Breast epithelium (tissue), 4 donors: ENCODE measurements around the gene SENP6. TPM values are rescaled to one million over a fixed set of nuclear protein-coding genes. Genes with fewer than 3 reads are reported as not detected.
A peak's percentile ranks its signal among the peaks of the same experiment; 100 is the strongest.

Source experiments
- DNase-seq, 2 donors: peaks; one replicate each; pipeline ENCODE4 v3.0.0-alpha.2; 2019; ENCODE audit warnings: low spot score in 2 of 2
- H3K27ac ChIP-seq, 2 donors: fragments of 200-600 bp; sonication (generic) in 1 of 2; one replicate each; pipeline ENCODE4 v1.5.1; 2016 to 2019; ENCODE audit warnings: mild to moderate bottlenecking in 1 of 2
- H3K27me3 ChIP-seq, 2 donors: fragments of 200-600 bp; sonication (generic) in 1 of 2; one replicate each; pipeline versions ENCODE4 v1.5.1 to v1.6.0; 2017 to 2019; ENCODE audit warnings: control low read depth in 1 of 2, mild to moderate bottlenecking in 1 of 2
- H3K36me3 ChIP-seq: fragments of 200-600 bp; one replicate; pipeline ENCODE4 v1.5.1; 2019
- H3K4me1 ChIP-seq, 2 donors: fragments of 200-600 bp; sonication (generic); one replicate each; pipeline ENCODE4 v1.5.1; 2016 to 2019; ENCODE audit warnings: control low read depth in 1 of 2
- H3K4me3 ChIP-seq, 3 donors: fragments of 200-600 bp; sonication (generic); 1 replicate in 2 of 3; 2 replicates in 1 of 3; pipeline ENCODE4 v1.5.1; 2016 to 2019; ENCODE audit warnings: mild to moderate bottlenecking in 3 of 3, moderate library complexity in 2 of 3
- H3K9me3 ChIP-seq, 2 donors: fragments of 200-600 bp; sonication (generic) in 1 of 2; one replicate each; pipeline ENCODE4 v1.5.1; 2016 to 2019; ENCODE audit warnings: control low read depth in 1 of 2
- POLR2A ChIP-seq: fragments of 450-650 bp; IDR thresholded peaks from one replicate; pipeline ENCODE4 v1.6.1; 2016; ENCODE audit warnings: antibody characterized with exemption, mild to moderate bottlenecking, moderate library complexity
- POLR2AphosphoS5 ChIP-seq, 3 donors: sonication (generic); formaldehyde crosslinking; IDR thresholded peaks; one replicate each; pipeline ENCODE4 v1.6.1; 2017; ENCODE audit warnings: antibody characterized with exemption in 3 of 3
- intact Hi-C: fragments of 100-400 bp; cut with DNase I; formaldehyde crosslinking; loops from one replicate; pipeline ENCODE4 v1.15.1; 2023; ENCODE audit warnings: low total_unique reads
- total RNA-seq, 3 donors: library from RNA; depleted of rRNA; stranded (reverse); fragments of >200 nt; gene quantifications; one replicate each; pipeline ENCODE4 v1.1.0, GENCODE V29; 2016
- TF ChIP-seq, protein P1 (sequence below), 3 donors: fragments of 450-650 bp; IDR thresholded peaks; one replicate each; pipeline ENCODE4 v1.5.1; 2016 to 2017; ENCODE audit warnings: antibody characterized with exemption in 3 of 3, mild to moderate bottlenecking in 3 of 3, moderate library complexity in 3 of 3

The SENP6 gene
- total RNA-seq, 3 donors from 2014 or later: 93.5 to 189 (median 152) TPM

DNA sequence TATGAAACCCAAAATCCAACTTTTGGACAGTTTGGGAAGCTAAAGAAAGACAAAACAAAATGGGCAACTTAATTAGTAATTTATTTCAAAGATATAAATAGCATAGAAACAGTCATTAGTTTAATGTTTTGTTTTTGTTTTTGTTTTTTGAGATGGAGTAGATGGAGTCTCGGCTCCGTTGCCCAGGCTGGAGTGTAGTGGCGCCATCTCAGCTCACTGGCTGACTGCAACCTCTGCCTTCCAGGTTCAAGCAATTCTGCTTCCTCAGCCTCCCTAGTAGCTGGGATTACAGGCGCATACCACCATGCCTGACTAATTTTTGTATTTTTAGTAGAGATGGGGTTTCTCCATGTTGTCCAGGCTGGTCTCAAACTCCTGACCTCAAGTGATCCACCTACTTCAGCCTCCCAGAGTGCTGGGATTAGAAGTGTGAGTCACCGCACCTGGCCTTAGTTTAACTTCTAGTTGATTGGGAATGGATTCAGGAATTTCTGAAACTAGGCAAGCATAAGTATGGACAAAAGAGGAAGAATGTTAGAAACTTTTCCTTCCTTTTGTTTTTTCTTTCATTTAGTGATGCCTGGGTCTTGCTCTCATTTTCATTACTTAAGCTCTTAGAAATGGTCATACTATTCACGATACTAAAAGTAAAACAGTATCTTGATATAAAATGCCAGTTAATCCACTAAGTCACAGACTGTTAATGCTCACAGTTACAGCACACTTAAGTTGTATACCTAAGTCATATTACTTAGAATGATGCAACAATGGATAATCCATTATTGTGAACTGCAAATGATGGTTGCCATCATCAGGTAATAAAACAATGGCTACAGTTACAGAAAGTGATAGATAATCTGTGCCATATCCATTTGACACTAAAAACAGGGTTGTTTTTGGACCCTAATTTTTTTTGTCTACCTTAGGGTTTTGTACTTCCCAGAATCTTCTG, 8.2 kb downstream of the SENP6 start:
- Histone ChIP-seq H3K9me3 (no peaks in the 10 kb centered on the region), H3K27ac (peak overlapping the region; percentile 61 to 67), H3K36me3 (no peaks in the 10 kb centered on the region), H3K4me3 (no peak overlapping the region), H3K27me3 (no peaks in the 10 kb centered on the region), H3K4me1 (peaks cover 0 to 12% of the 10 kb centered on the region in 2 donors)
- intact Hi-C loops: no loop called here
- TF ChIP-seq, protein P1, sequence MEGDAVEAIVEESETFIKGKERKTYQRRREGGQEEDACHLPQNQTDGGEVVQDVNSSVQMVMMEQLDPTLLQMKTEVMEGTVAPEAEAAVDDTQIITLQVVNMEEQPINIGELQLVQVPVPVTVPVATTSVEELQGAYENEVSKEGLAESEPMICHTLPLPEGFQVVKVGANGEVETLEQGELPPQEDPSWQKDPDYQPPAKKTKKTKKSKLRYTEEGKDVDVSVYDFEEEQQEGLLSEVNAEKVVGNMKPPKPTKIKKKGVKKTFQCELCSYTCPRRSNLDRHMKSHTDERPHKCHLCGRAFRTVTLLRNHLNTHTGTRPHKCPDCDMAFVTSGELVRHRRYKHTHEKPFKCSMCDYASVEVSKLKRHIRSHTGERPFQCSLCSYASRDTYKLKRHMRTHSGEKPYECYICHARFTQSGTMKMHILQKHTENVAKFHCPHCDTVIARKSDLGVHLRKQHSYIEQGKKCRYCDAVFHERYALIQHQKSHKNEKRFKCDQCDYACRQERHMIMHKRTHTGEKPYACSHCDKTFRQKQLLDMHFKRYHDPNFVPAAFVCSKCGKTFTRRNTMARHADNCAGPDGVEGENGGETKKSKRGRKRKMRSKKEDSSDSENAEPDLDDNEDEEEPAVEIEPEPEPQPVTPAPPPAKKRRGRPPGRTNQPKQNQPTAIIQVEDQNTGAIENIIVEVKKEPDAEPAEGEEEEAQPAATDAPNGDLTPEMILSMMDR (IDR thresholded peaks at IDR 0.05): no peak
- no peak for TF ChIP-seq POLR2AphosphoS5 (IDR thresholded peaks at IDR 0.05)
- no peak for TF ChIP-seq POLR2A
- no peak for DNase-seq

DNA sequence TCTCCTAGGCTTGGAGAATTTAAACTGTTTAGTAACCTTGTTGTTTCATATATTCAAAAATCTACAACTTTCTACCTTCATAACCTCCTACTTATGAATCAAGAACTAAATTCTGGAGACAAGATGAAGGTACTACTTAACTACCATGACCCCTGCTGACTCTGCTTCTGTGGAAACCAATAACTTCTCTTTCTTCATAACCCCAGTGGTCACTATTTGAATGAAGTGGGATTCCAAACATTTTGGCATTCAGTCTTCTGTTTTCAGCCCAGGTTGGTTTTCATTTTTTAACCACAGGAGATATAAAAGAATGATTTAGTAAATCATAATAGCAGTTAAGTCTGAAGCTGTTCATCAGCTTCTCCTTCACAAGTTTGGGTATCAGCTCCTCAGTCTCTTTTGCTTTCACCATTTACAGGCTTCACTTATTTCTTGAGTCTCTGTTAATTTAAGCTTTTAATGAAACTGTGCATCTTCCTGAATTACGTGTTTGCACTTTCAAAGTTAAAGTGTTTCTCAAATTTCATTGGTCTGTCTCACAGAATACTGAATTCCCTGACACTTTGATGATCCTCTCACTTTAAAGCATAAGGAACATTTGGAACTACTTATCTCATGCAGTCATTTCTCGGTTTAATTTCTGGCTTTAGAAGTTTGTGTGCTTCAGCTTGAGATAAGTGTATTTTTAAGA, 9.5 kb downstream of the SENP6 start:
- Histone ChIP-seq H3K4me3 (no peak overlapping the region), H3K9me3 (no peaks in the 10 kb centered on the region), H3K27ac (peak overlapping the region in 1 of 2 donors; percentile 7), H3K4me1 (peaks cover 0 to 12% of the 10 kb centered on the region in 2 donors), H3K36me3 (no peaks in the 10 kb centered on the region), H3K27me3 (no peaks in the 10 kb centered on the region)
- TF ChIP-seq POLR2A (no peak), POLR2AphosphoS5 (IDR thresholded peaks at IDR 0.05) (no peak)
- TF ChIP-seq, protein P1 (IDR thresholded peaks at IDR 0.05): no peak
- intact Hi-C loops: no loop called here
- no peak for DNase-seq

DNA sequence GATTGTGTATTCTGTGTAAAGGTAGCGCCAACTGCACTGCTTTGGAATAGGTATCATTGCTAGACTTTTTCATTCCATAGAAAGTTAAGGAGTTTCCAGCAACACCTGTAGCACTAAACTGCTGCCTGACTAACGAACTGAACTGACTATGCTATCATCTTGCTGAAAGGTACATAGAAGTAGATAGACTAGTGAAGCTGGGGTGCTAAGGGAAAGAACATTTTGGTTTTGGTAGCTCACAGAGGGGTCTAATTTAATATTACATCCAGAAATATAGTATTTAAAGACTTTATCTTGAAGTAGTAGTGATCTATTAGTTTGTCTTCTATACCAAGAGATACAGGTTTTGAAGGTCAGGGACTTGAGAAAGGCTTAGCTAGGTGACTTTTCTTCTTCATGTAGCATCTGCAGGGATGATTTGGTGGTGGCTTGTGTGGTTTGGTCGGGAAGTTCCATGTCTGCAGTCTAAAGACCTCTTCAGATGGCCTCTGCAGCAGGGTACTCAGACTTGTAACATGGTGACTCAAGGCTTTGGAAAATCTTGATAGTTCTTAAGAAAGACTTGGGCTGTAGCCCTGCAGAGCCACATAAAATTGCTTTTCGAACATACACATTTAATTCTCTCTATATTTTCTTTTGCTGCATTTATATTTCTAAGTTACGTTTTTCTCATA, 10.2 kb downstream of the SENP6 start:
- H3K4me1 ChIP-seq: peaks cover 0 to 12% of the 10 kb centered on the region in 2 donors
- no peaks in the 10 kb centered on the region for H3K27me3 ChIP-seq
- no peak overlapping the region for H3K27ac ChIP-seq
- intact Hi-C loops: no loop called here
- H3K36me3 ChIP-seq: no peaks in the 10 kb centered on the region
- no peaks in the 10 kb centered on the region for H3K9me3 ChIP-seq
- no peak for DNase-seq
- TF ChIP-seq POLR2AphosphoS5 (IDR thresholded peaks at IDR 0.05): no peak
- TF ChIP-seq, protein P1 (IDR thresholded peaks at IDR 0.05): no peak
- TF ChIP-seq POLR2A: no peak
- H3K4me3 ChIP-seq: no peak overlapping the region

DNA sequence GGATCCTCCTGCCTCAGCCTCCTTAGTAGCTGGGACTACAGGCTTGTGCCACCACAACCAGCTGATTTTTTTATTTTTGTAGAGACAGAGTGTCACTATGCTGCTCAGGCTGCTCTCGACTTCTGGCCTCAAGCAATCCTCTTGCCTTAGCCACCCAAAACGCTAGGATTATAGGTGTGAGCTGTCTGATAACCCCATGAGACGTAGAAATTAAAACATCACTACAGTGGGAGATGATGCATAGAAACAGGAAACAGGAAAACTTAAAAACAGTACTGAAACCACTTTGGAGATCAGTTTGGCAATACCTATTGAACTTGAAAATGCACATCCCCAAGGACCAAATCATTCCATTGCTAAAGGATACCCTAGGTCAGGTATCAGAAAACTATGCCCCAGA, 10.8 kb downstream of the SENP6 start:
- no peak overlapping the region for H3K4me3 ChIP-seq
- no peaks in the 10 kb centered on the region for H3K9me3 ChIP-seq
- peak overlapping the region in 1 of 2 donors; percentile 36 for H3K27ac ChIP-seq
- intact Hi-C loops: no loop called here
- no peak for DNase-seq
- no peaks in the 10 kb centered on the region for H3K36me3 ChIP-seq
- no peaks in the 10 kb centered on the region for H3K27me3 ChIP-seq
- H3K4me1 ChIP-seq: peaks cover 0 to 12% of the 10 kb centered on the region in 2 donors
- TF ChIP-seq POLR2A: no peak

DNA sequence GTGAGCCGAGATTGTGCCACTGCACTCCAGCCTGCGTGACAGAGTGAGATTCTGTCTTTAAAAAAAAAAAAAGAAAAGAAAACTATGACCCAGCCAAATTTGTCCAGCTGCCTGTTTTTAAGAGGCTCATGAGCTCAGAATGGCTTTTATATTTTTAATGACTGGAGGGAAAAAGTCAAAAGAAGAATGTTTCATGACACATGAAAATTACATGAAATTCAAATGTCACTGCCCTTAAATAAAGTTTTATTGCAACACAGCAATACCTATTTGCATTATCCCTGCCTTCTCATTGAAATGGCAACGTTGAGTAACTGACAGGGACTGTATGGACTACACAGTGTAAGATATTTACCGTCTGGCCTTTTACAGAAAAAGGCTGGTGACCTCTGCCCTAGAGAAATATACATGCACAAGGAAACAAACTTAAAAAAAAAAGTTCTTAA, 11.4 kb downstream of the SENP6 start:
- H3K27ac ChIP-seq: no peak overlapping the region
- H3K9me3 ChIP-seq: no peaks in the 10 kb centered on the region
- H3K4me1 ChIP-seq: peaks cover 0 to 12% of the 10 kb centered on the region in 2 donors
- H3K4me3 ChIP-seq: no peak overlapping the region
- no peaks in the 10 kb centered on the region for H3K27me3 ChIP-seq
- TF ChIP-seq, protein P1 (IDR thresholded peaks at IDR 0.05): no peak
- TF ChIP-seq POLR2A (no peak), POLR2AphosphoS5 (IDR thresholded peaks at IDR 0.05) (no peak)
- H3K36me3 ChIP-seq: no peaks in the 10 kb centered on the region
- no peak for DNase-seq
- intact Hi-C loops: no loop called here
